HG03342 (cell line): ENCODE data around the gene CHCHD6.
A peak's percentile ranks its signal among the peaks of the same experiment; 100 is the strongest.

Experiments
- ATAC-seq: cut with Tn5 transposase; IDR thresholded peaks from one replicate; pipeline ENCODE4 v1.9.1; 2021; ENCODE audit warnings: mild to moderate bottlenecking, moderate library complexity; ENCODE audit not compliant: unreplicated experiment

The CHCHD6 gene

GRCh38 chr3:126955004-126955790 lies 251.2 kb downstream of the CHCHD6 start:
- ATAC-seq = peak; percentile 66

GRCh38 chr3:126956361-126956760 lies 252.3 kb downstream of the CHCHD6 start:
- no peak for ATAC-seq

- ATAC-seq = no peak
Measured at GRCh38 chr3:126956866-126957650, 253.0 kb downstream of the CHCHD6 start.

GRCh38 chr3:126957776-126958637 lies 254.0 kb downstream of the CHCHD6 start:
- ATAC-seq = no peak

- ATAC-seq = no peak
Measured at GRCh38 chr3:126958638-126959085, 254.6 kb downstream of the CHCHD6 start.

- no peak for ATAC-seq
Measured at GRCh38 chr3:126959136-126959920, 255.3 kb downstream of the CHCHD6 start.

GRCh38 chr3:126959921-126960603 lies 256.0 kb downstream of the CHCHD6 start:
- ATAC-seq = no peak

- no peak for ATAC-seq
Measured at GRCh38 chr3:126960604-126960995, 256.6 kb downstream of the CHCHD6 start.

- no peak for ATAC-seq
Measured at GRCh38 chr3:126961191-126961790, 257.3 kb downstream of the CHCHD6 start.

GRCh38 chr3:126961791-126962461 lies 257.9 kb downstream of the CHCHD6 start:
- no peak for ATAC-seq

- no peak for ATAC-seq
Measured at GRCh38 chr3:126962756-126963155, 258.7 kb downstream of the CHCHD6 start.

GRCh38 chr3:126963261-126964190 lies 259.5 kb downstream of the CHCHD6 start:
- ATAC-seq = no peak

- no peak for ATAC-seq
Measured at GRCh38 chr3:126964261-126964660, 260.2 kb downstream of the CHCHD6 start.

- no peak for ATAC-seq
Measured at GRCh38 chr3:126964950-126965349, 260.9 kb downstream of the CHCHD6 start.

GRCh38 chr3:126965526-126966080 lies 261.6 kb downstream of the CHCHD6 start:
- no peak for ATAC-seq

- no peak for ATAC-seq
Measured at GRCh38 chr3:126967386-126967785, 263.3 kb downstream of the CHCHD6 start.
